ENCODE data around the gene B4GALT2.

- TF ChIP-seq MBD2 (IDR thresholded peaks at IDR 0.05; ENCODE audit: borderline replicate concordance, low read depth) (no peak), CTCF (IDR thresholded peaks at IDR 0.05 in 2 of 3, conservative IDR thresholded peaks at IDR 0.05 in 1 of 3; ENCODE audit: insufficient read depth in 2 of 3, low read depth in 1 of 3, low read length in 3 of 3) (no peak), MECOM (CRISPR knock-in tag; IDR thresholded peaks at IDR 0.05) (no peak), ZBTB49 (CRISPR knock-in tag; IDR thresholded peaks at IDR 0.05; ENCODE audit: borderline replicate concordance) (no peak), MTA3 (IDR thresholded peaks at IDR 0.05; ENCODE audit: borderline replicate concordance) (no peak), JUND (IDR thresholded peaks at IDR 0.05; ENCODE audit: borderline replicate concordance, low read depth, low read length) (no peak), JUND (tag; IDR thresholded peaks at IDR 0.05; ENCODE audit: borderline replicate concordance, low read depth, low read length) (no peak), ZBTB9 (CRISPR knock-in tag; IDR thresholded peaks at IDR 0.05) (no peak), FOXJ3 (CRISPR knock-in tag; IDR thresholded peaks at IDR 0.05) (no peak), NR2C2 (CRISPR knock-in tag; IDR thresholded peaks at IDR 0.05) (no peak), NR2C2 (tag; IDR thresholded peaks at IDR 0.05) (no peak), MAFK (IDR thresholded peaks at IDR 0.05; ENCODE audit: low read length) (no peak), EHMT2 (IDR thresholded peaks at IDR 0.05) (no peak)
Observed at GRCh38 chr1:44040418-44040817, 61.4 kb downstream of the B4GALT2 start.

All from K562 (cell line).